PFSK-1 (cell line): ENCODE data around the gene E2F4.

ENCODE experiments used
- SIN3A ChIP-seq: IDR thresholded peaks from 2 replicates; pipeline ENCODE4 v1.6.1; 2012; ENCODE audit warnings: mild to moderate bottlenecking, low read length, moderate library complexity, borderline replicate concordance; ENCODE audit not compliant: insufficient read depth
- TF ChIP-seq, protein P1 (sequence below), 2 experiments: IDR thresholded peaks; 2 replicates each; pipeline versions ENCODE4 v1.6.1 to v1.8.0; 2011 to 2012; ENCODE audit warnings: low read depth in 2 of 2, low read length in 2 of 2, control low read depth in 1 of 2, inconsistent platforms in 1 of 2, mild to moderate bottlenecking in 1 of 2, moderate library complexity in 1 of 2; ENCODE audit not compliant: insufficient read depth in 1 of 2

DNA sequence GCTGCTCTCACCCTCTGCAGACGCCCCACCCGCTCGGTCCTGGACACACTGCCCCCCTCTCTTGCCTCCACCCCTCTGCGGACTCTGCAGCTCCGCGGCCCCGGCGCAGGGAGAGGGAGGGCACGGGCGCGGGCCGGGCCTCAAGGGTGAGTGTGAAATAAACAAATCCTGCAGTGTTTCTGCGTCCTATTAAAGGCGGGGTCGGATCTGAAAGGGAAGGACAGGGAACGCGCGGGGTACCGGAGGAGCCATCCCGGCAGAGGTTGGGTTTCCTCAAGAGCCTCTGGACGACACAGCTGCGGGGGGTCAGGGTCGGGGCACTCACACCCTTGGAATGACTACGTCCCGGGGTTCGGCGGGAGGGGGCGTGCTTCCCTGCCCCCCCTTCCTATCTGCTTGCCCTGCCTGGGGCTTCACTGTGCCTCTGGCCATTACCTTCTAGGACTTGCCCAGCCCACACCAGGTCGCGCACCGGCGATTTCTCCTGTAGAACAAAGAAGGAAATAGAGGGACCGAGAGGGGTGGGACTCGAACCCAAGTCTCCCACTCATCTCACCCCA lies 27.9 kb upstream of the E2F4 start:
- TF ChIP-seq, protein P1, sequence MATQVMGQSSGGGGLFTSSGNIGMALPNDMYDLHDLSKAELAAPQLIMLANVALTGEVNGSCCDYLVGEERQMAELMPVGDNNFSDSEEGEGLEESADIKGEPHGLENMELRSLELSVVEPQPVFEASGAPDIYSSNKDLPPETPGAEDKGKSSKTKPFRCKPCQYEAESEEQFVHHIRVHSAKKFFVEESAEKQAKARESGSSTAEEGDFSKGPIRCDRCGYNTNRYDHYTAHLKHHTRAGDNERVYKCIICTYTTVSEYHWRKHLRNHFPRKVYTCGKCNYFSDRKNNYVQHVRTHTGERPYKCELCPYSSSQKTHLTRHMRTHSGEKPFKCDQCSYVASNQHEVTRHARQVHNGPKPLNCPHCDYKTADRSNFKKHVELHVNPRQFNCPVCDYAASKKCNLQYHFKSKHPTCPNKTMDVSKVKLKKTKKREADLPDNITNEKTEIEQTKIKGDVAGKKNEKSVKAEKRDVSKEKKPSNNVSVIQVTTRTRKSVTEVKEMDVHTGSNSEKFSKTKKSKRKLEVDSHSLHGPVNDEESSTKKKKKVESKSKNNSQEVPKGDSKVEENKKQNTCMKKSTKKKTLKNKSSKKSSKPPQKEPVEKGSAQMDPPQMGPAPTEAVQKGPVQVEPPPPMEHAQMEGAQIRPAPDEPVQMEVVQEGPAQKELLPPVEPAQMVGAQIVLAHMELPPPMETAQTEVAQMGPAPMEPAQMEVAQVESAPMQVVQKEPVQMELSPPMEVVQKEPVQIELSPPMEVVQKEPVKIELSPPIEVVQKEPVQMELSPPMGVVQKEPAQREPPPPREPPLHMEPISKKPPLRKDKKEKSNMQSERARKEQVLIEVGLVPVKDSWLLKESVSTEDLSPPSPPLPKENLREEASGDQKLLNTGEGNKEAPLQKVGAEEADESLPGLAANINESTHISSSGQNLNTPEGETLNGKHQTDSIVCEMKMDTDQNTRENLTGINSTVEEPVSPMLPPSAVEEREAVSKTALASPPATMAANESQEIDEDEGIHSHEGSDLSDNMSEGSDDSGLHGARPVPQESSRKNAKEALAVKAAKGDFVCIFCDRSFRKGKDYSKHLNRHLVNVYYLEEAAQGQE (IDR thresholded peaks at IDR 0.05; ENCODE audit: insufficient read depth in 1 of 2, low read depth in 2 of 2, low read length in 2 of 2): no peak
- TF ChIP-seq SIN3A: no peak
